ENCODE measurements around the gene PLPP1.

DNA sequence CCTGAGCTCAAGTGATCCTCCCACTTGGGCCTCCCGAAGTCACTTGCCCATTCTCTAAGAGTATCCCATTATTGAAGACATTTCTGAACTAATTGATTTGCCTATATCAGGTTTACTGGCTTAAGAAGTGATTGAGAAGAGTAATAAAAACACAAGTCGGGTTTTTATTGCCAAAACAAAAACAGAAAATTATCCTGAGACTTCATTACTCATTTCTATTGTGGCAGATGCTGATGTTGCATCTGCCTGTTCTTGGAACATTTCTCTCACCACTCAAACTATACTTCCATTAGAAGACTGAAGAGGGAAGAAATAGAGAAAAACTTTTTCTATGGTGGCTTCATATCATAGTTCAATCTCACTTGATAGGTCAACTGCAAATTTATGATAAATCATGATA is 41.9 kb upstream of the PLPP1 start:
- TF ChIP-seq, protein P1, sequence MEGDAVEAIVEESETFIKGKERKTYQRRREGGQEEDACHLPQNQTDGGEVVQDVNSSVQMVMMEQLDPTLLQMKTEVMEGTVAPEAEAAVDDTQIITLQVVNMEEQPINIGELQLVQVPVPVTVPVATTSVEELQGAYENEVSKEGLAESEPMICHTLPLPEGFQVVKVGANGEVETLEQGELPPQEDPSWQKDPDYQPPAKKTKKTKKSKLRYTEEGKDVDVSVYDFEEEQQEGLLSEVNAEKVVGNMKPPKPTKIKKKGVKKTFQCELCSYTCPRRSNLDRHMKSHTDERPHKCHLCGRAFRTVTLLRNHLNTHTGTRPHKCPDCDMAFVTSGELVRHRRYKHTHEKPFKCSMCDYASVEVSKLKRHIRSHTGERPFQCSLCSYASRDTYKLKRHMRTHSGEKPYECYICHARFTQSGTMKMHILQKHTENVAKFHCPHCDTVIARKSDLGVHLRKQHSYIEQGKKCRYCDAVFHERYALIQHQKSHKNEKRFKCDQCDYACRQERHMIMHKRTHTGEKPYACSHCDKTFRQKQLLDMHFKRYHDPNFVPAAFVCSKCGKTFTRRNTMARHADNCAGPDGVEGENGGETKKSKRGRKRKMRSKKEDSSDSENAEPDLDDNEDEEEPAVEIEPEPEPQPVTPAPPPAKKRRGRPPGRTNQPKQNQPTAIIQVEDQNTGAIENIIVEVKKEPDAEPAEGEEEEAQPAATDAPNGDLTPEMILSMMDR (IDR thresholded peaks at IDR 0.05), result no peak
- TF ChIP-seq TCF12 (IDR thresholded peaks at IDR 0.05), result no peak
- TF ChIP-seq, protein P2, sequence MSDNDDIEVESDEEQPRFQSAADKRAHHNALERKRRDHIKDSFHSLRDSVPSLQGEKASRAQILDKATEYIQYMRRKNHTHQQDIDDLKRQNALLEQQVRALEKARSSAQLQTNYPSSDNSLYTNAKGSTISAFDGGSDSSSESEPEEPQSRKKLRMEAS (IDR thresholded peaks at IDR 0.05; ENCODE audit: low read depth), result no peak

All from SK-N-SH (cell line).